ENCODE data around the gene MSTO1.
"Not testable (repeated sequence)": the region's sequence is repeated elsewhere in the genome, so short reads cannot be mapped to it uniquely, and the experiment has no call there.

DNA sequence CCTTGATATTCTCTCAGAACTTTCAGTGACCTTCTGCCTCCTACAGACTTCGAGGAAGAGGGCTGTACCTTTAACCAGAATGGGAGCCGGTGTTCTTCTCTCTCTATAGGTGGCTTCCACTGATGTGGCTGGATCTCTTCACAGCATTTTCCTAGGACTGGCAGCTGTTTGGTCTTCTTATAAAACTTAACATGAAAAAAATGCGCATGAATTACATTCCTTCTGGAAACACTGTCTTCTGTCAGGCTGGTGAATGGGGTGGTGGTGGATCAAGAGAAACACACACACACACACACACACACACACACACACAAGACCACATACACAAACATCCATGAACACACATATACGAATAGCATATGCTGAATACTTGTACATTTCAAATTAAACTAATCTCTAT lies 51.2 kb downstream of the MSTO1 start:
- TF ChIP-seq, protein P1, sequence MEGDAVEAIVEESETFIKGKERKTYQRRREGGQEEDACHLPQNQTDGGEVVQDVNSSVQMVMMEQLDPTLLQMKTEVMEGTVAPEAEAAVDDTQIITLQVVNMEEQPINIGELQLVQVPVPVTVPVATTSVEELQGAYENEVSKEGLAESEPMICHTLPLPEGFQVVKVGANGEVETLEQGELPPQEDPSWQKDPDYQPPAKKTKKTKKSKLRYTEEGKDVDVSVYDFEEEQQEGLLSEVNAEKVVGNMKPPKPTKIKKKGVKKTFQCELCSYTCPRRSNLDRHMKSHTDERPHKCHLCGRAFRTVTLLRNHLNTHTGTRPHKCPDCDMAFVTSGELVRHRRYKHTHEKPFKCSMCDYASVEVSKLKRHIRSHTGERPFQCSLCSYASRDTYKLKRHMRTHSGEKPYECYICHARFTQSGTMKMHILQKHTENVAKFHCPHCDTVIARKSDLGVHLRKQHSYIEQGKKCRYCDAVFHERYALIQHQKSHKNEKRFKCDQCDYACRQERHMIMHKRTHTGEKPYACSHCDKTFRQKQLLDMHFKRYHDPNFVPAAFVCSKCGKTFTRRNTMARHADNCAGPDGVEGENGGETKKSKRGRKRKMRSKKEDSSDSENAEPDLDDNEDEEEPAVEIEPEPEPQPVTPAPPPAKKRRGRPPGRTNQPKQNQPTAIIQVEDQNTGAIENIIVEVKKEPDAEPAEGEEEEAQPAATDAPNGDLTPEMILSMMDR (IDR thresholded peaks at IDR 0.05): not testable (repeated sequence)
- not testable (repeated sequence) for TF ChIP-seq POLR2A (IDR thresholded peaks at IDR 0.05)
